ENCODE data around the gene DGCR8. TPM values are rescaled to one million over a fixed set of nuclear protein-coding genes. Genes with fewer than 3 reads are reported as not detected.
A peak's percentile ranks its signal among the peaks of the same experiment; 100 is the strongest.

The DGCR8 gene
- polyA plus RNA-seq, 2 of the 4 experiments (the other 2 are of a cell fraction): 18.1 to 21.3 TPM

- DNase-seq (ENCODE audit: low read depth in 1 of 2, low spot score in 1 of 2): no peak
- Histone ChIP-seq H3K27ac (no peak overlapping the region), H3K4me1 (no peaks in the 10 kb centered on the region), H3K4me2 (no peak overlapping the region), H3K4me3 (no peak overlapping the region), H3K9me3 (no peaks in the 10 kb centered on the region)
- no peak for TF ChIP-seq JUN (IDR thresholded peaks at IDR 0.05)
- no peak for TF ChIP-seq EHMT2 (IDR thresholded peaks at IDR 0.05; ENCODE audit: low read depth)
- TF ChIP-seq POLR2AphosphoS2 (conservative IDR thresholded peaks at IDR 0.05; ENCODE audit: low read length): 0 out of 2 replicates have a peak, but pooled peaks have one; percentile 36
- no peak for TF ChIP-seq RFX5 (IDR thresholded peaks at IDR 0.05)
- TF ChIP-seq FOXS1 (CRISPR knock-in tag; IDR thresholded peaks at IDR 0.05): no peak
- TF ChIP-seq USF2 (IDR thresholded peaks at IDR 0.05): no peak
- no peak for TF ChIP-seq HDAC2 (IDR thresholded peaks at IDR 0.05)
- POLR2A ChIA-PET: no interaction called here
- CTCF ChIA-PET: interaction anchor here (2.2 kb wide), 1 partner anchor 12 kb away, joined by 7 read pairs; no protein-coding TSS in a partner anchor
- 74% methylated on average over 7 of the region's 13 CpGs for WGBS (ENCODE audit: missing lambda C conversion rate)
- ATAC-seq: no peak
- no peak for FAIRE-seq
Measured at GRCh38 chr22:20107951-20108756, 28.1 kb downstream of the DGCR8 start.

GRCh38 chr22:20108757-20109230 is 28.8 kb downstream of the DGCR8 start:
- H3K4me1 ChIP-seq: no peaks in the 10 kb centered on the region
- H3K27ac ChIP-seq: no peak overlapping the region
- no peak overlapping the region for H3K4me3 ChIP-seq
- no peaks in the 10 kb centered on the region for H3K9me3 ChIP-seq
- ChIA-PET CTCF (interaction anchor here (2.2 kb wide), 1 partner anchor 13 kb away, joined by 7 read pairs; no protein-coding TSS in a partner anchor), POLR2A (interaction anchor here (0.7 kb wide), 1 partner anchor 9 kb away, joined by 3 read pairs; the partner anchor contains the start of gene TRMT2A)
- WGBS (ENCODE audit: missing lambda C conversion rate): 86% methylated on average over 12 of the region's 12 CpGs
- TF ChIP-seq KDM1A (IDR thresholded peaks at IDR 0.05; ENCODE audit: low read depth): no peak
- TF ChIP-seq FOSL2 (IDR thresholded peaks at IDR 0.05): no peak
- no peak for TF ChIP-seq FOSL2 (CRISPR knock-in tag; IDR thresholded peaks at IDR 0.05)
- TF ChIP-seq RAD21 (conservative IDR thresholded peaks at IDR 0.05 in 1 of 2, IDR thresholded peaks at IDR 0.05 in 1 of 2): no peak
- no peak for TF ChIP-seq EP300 (IDR thresholded peaks at IDR 0.05)
- no peak for TF ChIP-seq CBX8 (IDR thresholded peaks at IDR 0.05)
- no peak for TF ChIP-seq JUNB (IDR thresholded peaks at IDR 0.05)
- no peak for TF ChIP-seq HOXB13 (CRISPR knock-in tag; IDR thresholded peaks at IDR 0.05; ENCODE audit: low read depth)
- TF ChIP-seq NPAS2 (CRISPR knock-in tag; IDR thresholded peaks at IDR 0.05; ENCODE audit: borderline replicate concordance): no peak
- no peak for TF ChIP-seq HOXB5 (CRISPR knock-in tag; IDR thresholded peaks at IDR 0.05)
- TF ChIP-seq HMGXB4 (CRISPR knock-in tag; IDR thresholded peaks at IDR 0.05; ENCODE audit: borderline replicate concordance): no peak
- no peak for TF ChIP-seq JUN (IDR thresholded peaks at IDR 0.05)
- no peak for TF ChIP-seq KDM5A (IDR thresholded peaks at IDR 0.05)
- no peak for TF ChIP-seq CHD4 (IDR thresholded peaks at IDR 0.05; ENCODE audit: borderline replicate concordance)
- no peak for TF ChIP-seq EHF (CRISPR knock-in tag; IDR thresholded peaks at IDR 0.05)
- TF ChIP-seq FOSB (CRISPR knock-in tag; IDR thresholded peaks at IDR 0.05): no peak
- TF ChIP-seq EHMT2 (IDR thresholded peaks at IDR 0.05; ENCODE audit: low read depth): no peak
- DNase-seq (ENCODE audit: low read depth in 1 of 2, low spot score in 1 of 2) (no peak), ATAC-seq (no peak), FAIRE-seq (no peak)
- no peak overlapping the region for H3K4me2 ChIP-seq

Measured in A549 (cell line).